Lung (tissue), 12 donors: ENCODE results near the gene GID4. TPM values are rescaled to one million over a fixed set of nuclear protein-coding genes. Genes with fewer than 3 reads are reported as not detected.

Source experiments
- ATAC-seq: fragments of 200-7000 bp; cut with Tn5 transposase; one replicate; pipeline ENCODE4 v1.9.1; 2020; ENCODE audit warnings: moderate number of reproducible peaks; ENCODE audit not compliant: insufficient read depth, low FRiP score
- DNase-seq, 3 donors: peaks; one replicate each; pipeline ENCODE4 v3.0.0-alpha.2; 2013 to 2017
- H3K27ac ChIP-seq, 2 donors: one replicate each; pipeline ENCODE4 v1.5.1; 2013; ENCODE audit warnings: mild to moderate bottlenecking in 2 of 2, moderate library complexity in 2 of 2, control low read depth in 1 of 2, inconsistent platforms in 1 of 2, low read depth in 1 of 2, low read length in 1 of 2
- H3K27me3 ChIP-seq, 3 donors: one replicate each; pipeline ENCODE4 v1.5.1; 2013; ENCODE audit warnings: low read length in 2 of 3; ENCODE audit not compliant: control insufficient read depth in 3 of 3, insufficient read depth in 3 of 3
- H3K36me3 ChIP-seq, 4 donors: one replicate each; pipeline ENCODE4 v1.5.1; 2013; ENCODE audit warnings: low read length in 4 of 4, mild to moderate bottlenecking in 1 of 4, moderate library complexity in 1 of 4; ENCODE audit not compliant: control insufficient read depth in 4 of 4, insufficient read depth in 4 of 4
- H3K4me1 ChIP-seq, 5 donors: one replicate each; pipeline ENCODE4 v1.5.1; 2013; ENCODE audit warnings: low read length in 5 of 5, mild to moderate bottlenecking in 2 of 5, moderate library complexity in 1 of 5; ENCODE audit not compliant: control insufficient read depth in 5 of 5, insufficient read depth in 5 of 5
- H3K4me3 ChIP-seq: one replicate; pipeline ENCODE4 v1.5.1; 2013; ENCODE audit warnings: mild to moderate bottlenecking, control low read depth, moderate library complexity
- H3K9ac ChIP-seq, 2 donors: one replicate each; pipeline ENCODE4 v1.5.1; 2013; ENCODE audit warnings: low read length in 2 of 2, control low read depth in 1 of 2; ENCODE audit not compliant: insufficient read depth in 1 of 2
- H3K9me3 ChIP-seq, 4 donors: one replicate each; pipeline ENCODE4 v1.5.1; 2013; ENCODE audit warnings: low read length in 3 of 4, mild to moderate bottlenecking in 1 of 4, moderate library complexity in 1 of 4; ENCODE audit not compliant: control insufficient read depth in 4 of 4, insufficient read depth in 3 of 4
- CTCF ChIP-seq: IDR thresholded peaks from 2 replicates; pipeline ENCODE4 v1.5.1; 2012; ENCODE audit warnings: mild to moderate bottlenecking; ENCODE audit errors: control extremely low read depth, extremely low read depth
- WGBS, 2 donors: extraction: QIAGEN DNeasy Blood & Tissue Kit; methylation state at CpG; one replicate each; pipeline ENCODE4 v1.1.7; 2013; 5-methylcytosine and 5-hydroxymethylcytosine counted together
- polyA plus RNA-seq, 2 donors: library from polyadenylated mRNA; stranded (reverse); fragments of 200-250 nt; gene quantifications; one replicate each; pipeline ENCODE4 v1.2.1, GENCODE V29; 2013
- total RNA-seq, 2 donors: library from RNA; depleted of rRNA in 1 of 2; stranded (reverse); fragments of >200 nt in 1 of 2; gene quantifications; one replicate each; pipeline ENCODE4 v1.2.1, GENCODE V29; 2014 to 2021
- donor health status: control.
- donor health status: control.
- donor health status: Bipolar disorder and iron deficiency.
- donor health status: healthy.
- donor health status: DM: yes; HTN: yes; CAD: no.

Gene GID4
- total and polyA plus RNA-seq, 4 donors, result 3.9 to 7.2 (median 5.3) TPM

DNA sequence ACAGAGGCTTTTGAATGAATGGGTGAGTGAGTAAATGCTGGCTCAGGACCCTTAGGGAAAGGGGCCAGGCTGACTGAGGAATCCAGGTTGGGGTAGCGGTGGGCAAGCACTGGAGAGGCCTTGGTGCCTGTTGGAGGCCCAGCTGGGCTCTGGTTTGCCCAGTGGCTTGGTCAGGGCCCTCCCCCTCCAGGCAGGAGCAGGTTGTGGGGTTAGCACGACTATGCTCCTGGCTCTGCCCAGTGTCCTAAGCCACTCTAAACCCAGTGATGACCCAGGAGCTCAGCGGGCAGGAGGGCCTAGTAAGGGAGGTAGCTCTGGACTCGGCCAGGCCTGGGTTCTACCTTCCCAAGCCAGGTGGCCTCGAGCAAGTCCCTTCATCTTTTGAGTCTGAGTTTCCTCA, 76.9 kb downstream of the GID4 start:
- Histone ChIP-seq H3K36me3 (no peaks in the 10 kb centered on the region), H3K9me3 (peaks cover 0 to 5% (median 0%) of the 10 kb centered on the region in 4 donors)
- no peak for TF ChIP-seq CTCF

GRCh38 chr17:18117533-18117932, 78.3 kb downstream of the GID4 start:
- Histone ChIP-seq H3K9ac (no peak overlapping the region), H3K36me3 (no peaks in the 10 kb centered on the region), H3K4me1 (peaks cover 0 to 10% (median 0%) of the 10 kb centered on the region in 5 donors), H3K27ac (no peak overlapping the region), H3K27me3 (no peaks in the 10 kb centered on the region), H3K9me3 (peaks cover 0 to 5% (median 0%) of the 10 kb centered on the region in 4 donors), H3K4me3 (no peak overlapping the region)
- DNase-seq, result no peak
- no peak for TF ChIP-seq CTCF
- ATAC-seq, result no peak
- WGBS, 2 donors, result 97 to 100% methylated on average over 1 of the region's 1 CpG

More for the DNA sequence above, 76.9 kb downstream of the GID4 start:
- ATAC-seq (no peak), DNase-seq (no peak)
- H3K27me3 ChIP-seq, result no peaks in the 10 kb centered on the region
- H3K4me1 ChIP-seq, result no peaks in the 10 kb centered on the region
- H3K9ac ChIP-seq, result no peak overlapping the region
- H3K27ac ChIP-seq, result no peak overlapping the region
- WGBS, 2 donors, result 86 to 96% methylated on average over 5 of the region's 5 CpGs
- no peak overlapping the region for H3K4me3 ChIP-seq

Other genes starting within 250 kb of the GID4 start
- 100 to 1,000 TPM in 1 of 2 donors, 10 to 100 TPM in 1; 84.6 to 134 TPM for gene SREBF1, start 202.4 kb upstream of the GID4 start, total RNA-seq
- gene SREBF1, start 202.4 kb upstream of the GID4 start, polyA plus RNA-seq, result 10 to 100 TPM; 68.4 to 76.8 TPM
- gene TOM1L2, start 67.0 kb upstream of the GID4 start, total RNA-seq, result 10 to 100 TPM; 45.1 to 56.5 TPM
- gene TOM1L2, start 67.0 kb upstream of the GID4 start, polyA plus RNA-seq, result 10 to 100 TPM; 21.5 to 26.5 TPM
- gene DRC3, start 66.5 kb upstream of the GID4 start, total RNA-seq, result 10 to 100 TPM; 19.7 to 29.5 TPM
- 1 to 10 TPM; 6.6 to 7.2 TPM for gene DRC3, start 66.5 kb upstream of the GID4 start, polyA plus RNA-seq
- 10 to 100 TPM; 17.7 to 32.9 TPM for gene ATPAF2, start 240 bp upstream of the GID4 start, total RNA-seq
- gene ATPAF2, start 240 bp upstream of the GID4 start, polyA plus RNA-seq, result 10 to 100 TPM; 22.8 to 23.7 TPM
- gene DRG2, start 48.5 kb downstream of the GID4 start, total RNA-seq, result 10 to 100 TPM; 28.6 to 41.3 TPM
- gene DRG2, start 48.5 kb downstream of the GID4 start, polyA plus RNA-seq, result 10 to 100 TPM; 32.7 to 38.5 TPM
- gene MYO15A, start 69.3 kb downstream of the GID4 start, total RNA-seq, result 1 to 10 TPM; 2.1 to 2.4 TPM
- 1 to 10 TPM in 1 of 2 donors, under 1 TPM in 1; 0.56 to 2.7 TPM for gene MYO15A, start 69.3 kb downstream of the GID4 start, polyA plus RNA-seq
- 100 to 1,000 TPM in 1 of 2 donors, 10 to 100 TPM in 1; 83.0 to 104 TPM for gene ALKBH5, start 144.4 kb downstream of the GID4 start, total RNA-seq
- gene ALKBH5, start 144.4 kb downstream of the GID4 start, polyA plus RNA-seq, result 10 to 100 TPM; 30.2 to 36.5 TPM
- gene LLGL1, start 186.2 kb downstream of the GID4 start, total RNA-seq, result 10 to 100 TPM; 14.7 to 21.8 TPM
- 1 to 10 TPM; 7.1 to 9.5 TPM for gene LLGL1, start 186.2 kb downstream of the GID4 start, polyA plus RNA-seq
- 100 to 1,000 TPM; 152 to 391 TPM for gene FLII, start 219.3 kb downstream of the GID4 start, total RNA-seq
- gene FLII, start 219.3 kb downstream of the GID4 start, polyA plus RNA-seq, result 100 to 1,000 TPM; 234 to 298 TPM
- 10 to 100 TPM; 15.5 to 24.1 TPM for gene MIEF2, start 221.3 kb downstream of the GID4 start, total RNA-seq
- gene MIEF2, start 221.3 kb downstream of the GID4 start, polyA plus RNA-seq, result 10 to 100 TPM in 1 of 2 donors, 1 to 10 TPM in 1; 7.3 to 10.8 TPM